ENCODE data around the gene RERE.

Gene RERE

GRCh38 chr1:8497210-8497819 is 320.1 kb downstream of the RERE start:
- no peak for DNase-seq

GRCh38 chr1:8496473-8496872 is 321.0 kb downstream of the RERE start:
- DNase-seq, result no peak

- DNase-seq, result peak; percentile 41
Observed at GRCh38 chr1:8495928-8496401, 321.5 kb downstream of the RERE start.

- no peak for DNase-seq
Observed at GRCh38 chr1:8494681-8495080, 322.8 kb downstream of the RERE start.

GRCh38 chr1:8493916-8494540 is 323.4 kb downstream of the RERE start:
- no peak for DNase-seq

GRCh38 chr1:8487249-8487648 is 330.2 kb downstream of the RERE start:
- DNase-seq, result no peak

GRCh38 chr1:8486047-8486446 is 331.4 kb downstream of the RERE start:
- DNase-seq, result no peak

GRCh38 chr1:8483586-8483985 is 333.9 kb downstream of the RERE start:
- DNase-seq, result no peak

GRCh38 chr1:8482979-8483381 is 334.5 kb downstream of the RERE start:
- no peak for DNase-seq

GRCh38 chr1:8481650-8482380 is 335.6 kb downstream of the RERE start:
- no peak for DNase-seq

- DNase-seq, result no peak
Observed at GRCh38 chr1:8478566-8478965, 338.9 kb downstream of the RERE start.

GRCh38 chr1:8477983-8478362 is 339.5 kb downstream of the RERE start:
- no peak for DNase-seq

- no peak for DNase-seq
Observed at GRCh38 chr1:8477166-8477982, 340.1 kb downstream of the RERE start.

GRCh38 chr1:8476006-8476405 is 341.4 kb downstream of the RERE start:
- DNase-seq, result no peak

GRCh38 chr1:8474369-8474768 is 343.1 kb downstream of the RERE start:
- DNase-seq, result no peak

GRCh38 chr1:8473891-8474300 is 343.5 kb downstream of the RERE start:
- no peak for DNase-seq

GRCh38 chr1:8473121-8473875 is 344.1 kb downstream of the RERE start:
- DNase-seq, result peak; percentile 48

- DNase-seq, result no peak
Observed at GRCh38 chr1:8472668-8473067, 344.8 kb downstream of the RERE start.

- DNase-seq, result no peak
Observed at GRCh38 chr1:8471451-8471850, 346.0 kb downstream of the RERE start.

GRCh38 chr1:8468751-8469150 is 348.7 kb downstream of the RERE start:
- DNase-seq, result no peak

GRCh38 chr1:8467308-8467707 is 350.1 kb downstream of the RERE start:
- no peak for DNase-seq

- DNase-seq, result no peak
Observed at GRCh38 chr1:8465692-8466091, 351.7 kb downstream of the RERE start.

- DNase-seq, result no peak
Observed at GRCh38 chr1:8465013-8465412, 352.4 kb downstream of the RERE start.

Measured in NK-92 treated with Interleukin-12 subunit alpha and Interleukin-12 subunit beta, amount 100 ng/mL, for 24 hours (cell line).